Effector CD8-positive, alpha-beta T cell (primary cell): ENCODE data around the gene NAALADL2.
"Not testable (repeated sequence)": the region's sequence is repeated elsewhere in the genome, so short reads cannot be mapped to it uniquely, and the experiment has no call there.

ENCODE experiments used
- DNase-seq: peaks from one replicate; lab custom pipeline; 2025; lab: John Stamatoyannopoulos, UW

NAALADL2 gene

GRCh38 chr3:175070946-175071345, 211.8 kb downstream of the NAALADL2 start:
- no peak for DNase-seq

- no peak for DNase-seq
Measured at GRCh38 chr3:175073219-175073905, 214.2 kb downstream of the NAALADL2 start.

GRCh38 chr3:175075269-175075668, 216.1 kb downstream of the NAALADL2 start:
- no peak for DNase-seq

GRCh38 chr3:175077216-175077615, 218.1 kb downstream of the NAALADL2 start:
- DNase-seq = no peak

- DNase-seq = no peak
Measured at GRCh38 chr3:175082631-175083030, 223.5 kb downstream of the NAALADL2 start.

GRCh38 chr3:175087128-175087527, 228.0 kb downstream of the NAALADL2 start:
- not testable (repeated sequence) for DNase-seq

GRCh38 chr3:175088766-175089380, 229.7 kb downstream of the NAALADL2 start:
- DNase-seq = no peak

- DNase-seq = no peak
Measured at GRCh38 chr3:175091426-175092114, 232.4 kb downstream of the NAALADL2 start.

GRCh38 chr3:175093748-175094147, 234.6 kb downstream of the NAALADL2 start:
- DNase-seq = no peak

- no peak for DNase-seq
Measured at GRCh38 chr3:175094344-175094743, 235.2 kb downstream of the NAALADL2 start.

- no peak for DNase-seq
Measured at GRCh38 chr3:175098644-175099043, 239.5 kb downstream of the NAALADL2 start.

GRCh38 chr3:175102161-175102560, 243.0 kb downstream of the NAALADL2 start:
- DNase-seq = no peak

GRCh38 chr3:175103298-175103697, 244.2 kb downstream of the NAALADL2 start:
- no peak for DNase-seq

GRCh38 chr3:175105066-175105465, 245.9 kb downstream of the NAALADL2 start:
- DNase-seq = no peak

- DNase-seq = no peak
Measured at GRCh38 chr3:175107231-175107630, 248.1 kb downstream of the NAALADL2 start.

- DNase-seq = no peak
Measured at GRCh38 chr3:175107995-175108394, 248.9 kb downstream of the NAALADL2 start.

GRCh38 chr3:175108613-175109151, 249.5 kb downstream of the NAALADL2 start:
- no peak for DNase-seq

- DNase-seq = no peak
Measured at GRCh38 chr3:175111036-175111435, 251.9 kb downstream of the NAALADL2 start.

- DNase-seq = no peak
Measured at GRCh38 chr3:175118382-175118941, 259.3 kb downstream of the NAALADL2 start.

- DNase-seq = no peak
Measured at GRCh38 chr3:175121225-175121624, 262.1 kb downstream of the NAALADL2 start.

GRCh38 chr3:175127075-175127662, 268.0 kb downstream of the NAALADL2 start:
- no peak for DNase-seq

GRCh38 chr3:175129126-175129525, 270.0 kb downstream of the NAALADL2 start:
- DNase-seq = no peak
